BJ (cell line): ENCODE measurements around the gene MOCS2. TPM values are rescaled to one million over a fixed set of nuclear protein-coding genes. Genes with fewer than 3 reads are reported as not detected.
A peak's percentile ranks its signal among the peaks of the same experiment; 100 is the strongest.

Experiments used
- CTCF ChIA-PET: fragments of 350-600 bp; formaldehyde crosslinking; extraction: SDS; loops from one replicate; lab custom pipeline; 2021; ENCODE audit warnings: antibody characterized with exemption, inconsistent platforms; lab: Yijun Ruan, JAX
- POLR2A ChIA-PET: fragments of 300-600 bp; sonication (Branson Sonifier 250); formaldehyde crosslinking; extraction: SDS; loops from one replicate; lab custom pipeline; 2021; ENCODE audit warnings: antibody characterized with exemption; lab: Charles Lee
- DNase-seq: peaks from one replicate; pipeline ENCODE4 v3.0.0-alpha.2; 2011; ENCODE audit warnings: low read depth
- H3K27me3 ChIP-seq: 2 replicates; pipeline ENCODE4 v1.6.0; 2011; ENCODE audit warnings: low read length; ENCODE audit not compliant: control insufficient read depth, insufficient read depth
- H3K36me3 ChIP-seq: 2 replicates; pipeline ENCODE4 v1.5.1; 2011; ENCODE audit warnings: low read length; ENCODE audit not compliant: control insufficient read depth, insufficient read depth
- H3K4me3 ChIP-seq: 2 replicates; pipeline ENCODE4 v1.5.1; 2011; ENCODE audit warnings: low read depth, mild to moderate bottlenecking, control low read depth, low read length
- CTCF ChIP-seq: IDR thresholded peaks from 2 replicates; pipeline ENCODE4 v1.5.1; 2011; ENCODE audit warnings: low read depth, mild to moderate bottlenecking, control low read depth, inconsistent platforms, low read length, moderate library complexity; ENCODE audit not compliant: insufficient read depth
- polyA plus RNA-seq: library from polyadenylated mRNA; depleted of rRNA; stranded (reverse); fragments of >200 nt; gene quantifications from 2 replicates; pipeline ENCODE4 v1.2.3, GENCODE V29; 2011

The MOCS2 gene
- polyA plus RNA-seq, 1 experiment = 22.2 TPM

- no peak for TF ChIP-seq CTCF
- H3K27me3 ChIP-seq = no peaks in the 10 kb centered on the region
- H3K36me3 ChIP-seq = peaks cover 2% of the 10 kb centered on the region
- POLR2A ChIA-PET = no interaction called here
- no peak overlapping the region for H3K4me3 ChIP-seq
- no peak for DNase-seq
- CTCF ChIA-PET = interaction anchor here (0.7 kb wide), 1 partner anchor 132 kb away, joined by 3 read pairs; no protein-coding TSS in a partner anchor
These were observed 29.3 kb downstream of the MOCS2 start for GRCh38 chr5:53080271-53080670.

GRCh38 chr5:53076014-53076583 lies 33.5 kb downstream of the MOCS2 start:
- no peak for TF ChIP-seq CTCF
- ChIA-PET CTCF (interaction anchor here (1.4 kb wide), 1 partner anchor 19 kb away, joined by 5 read pairs; no protein-coding TSS in a partner anchor), POLR2A (no interaction called here)
- no peak overlapping the region for H3K4me3 ChIP-seq
- no peak for DNase-seq
- peaks cover 2% of the 10 kb centered on the region for H3K36me3 ChIP-seq
- no peaks in the 10 kb centered on the region for H3K27me3 ChIP-seq

- ChIA-PET CTCF (interaction anchor here (0.6 to 0.9 kb wide), 3 partner anchors 9 to 1381 kb away, joined by 3 read pairs; no protein-coding TSS in a partner anchor), POLR2A (no interaction called here)
- peaks cover 2% of the 10 kb centered on the region; the same call in 1 of the 2 replicates for H3K36me3 ChIP-seq
- H3K27me3 ChIP-seq = no peaks in the 10 kb centered on the region
- no peak for TF ChIP-seq CTCF
- no peak for DNase-seq
- H3K4me3 ChIP-seq = no peak overlapping the region
These were observed 36.2 kb downstream of the MOCS2 start for GRCh38 chr5:53073348-53073747.

GRCh38 chr5:53071738-53072137 lies 37.8 kb downstream of the MOCS2 start:
- H3K36me3 ChIP-seq = peaks cover 4% of the 10 kb centered on the region; the same call in 1 of the 2 replicates
- H3K4me3 ChIP-seq = no peak overlapping the region
- no peaks in the 10 kb centered on the region for H3K27me3 ChIP-seq
- TF ChIP-seq CTCF = peak; percentile 27; the same call in 1 of the 2 replicates
- peak; percentile 75 for DNase-seq
- ChIA-PET POLR2A (no interaction called here), CTCF (interaction anchor here (0.9 to 1.3 kb wide), 3 partner anchors 13 to 26 kb away, joined by 3 to 5 read pairs (median 5); no protein-coding TSS in a partner anchor)

GRCh38 chr5:53071298-53071697 lies 38.3 kb downstream of the MOCS2 start:
- POLR2A ChIA-PET = no interaction called here
- Histone ChIP-seq H3K27me3 (no peaks in the 10 kb centered on the region), H3K4me3 (no peak overlapping the region), H3K36me3 (peaks cover 4% of the 10 kb centered on the region; the same call in 1 of the 2 replicates)
- no peak for TF ChIP-seq CTCF
- CTCF ChIA-PET = interaction anchor here (1.2 to 1.3 kb wide), 2 partner anchors 12 to 22 kb away, joined by 5 read pairs; no protein-coding TSS in a partner anchor
- no peak for DNase-seq
